WERI-Rb-1 (cell line): ENCODE results near the gene ERG.

Source experiments
- DNase-seq: peaks from one replicate; pipeline ENCODE4 v3.0.0-alpha.2; 2020
- H3K27ac ChIP-seq: fragments of 250-450 bp; sonication (Bioruptor Pico); 2 replicates; pipeline ENCODE4 v1.5.1; 2020; ENCODE audit warnings: mild to moderate bottlenecking, moderate library complexity
- H3K27me3 ChIP-seq: fragments of 250-450 bp; sonication (Bioruptor Pico); 2 replicates; pipeline ENCODE4 v1.5.1; 2021; ENCODE audit warnings: mild to moderate bottlenecking, low read depth, moderate library complexity; ENCODE audit not compliant: insufficient read depth, severe bottlenecking
- H3K36me3 ChIP-seq: fragments of 250-450 bp; sonication (Bioruptor Pico); 2 replicates; pipeline ENCODE4 v1.5.1; 2020; ENCODE audit warnings: mild to moderate bottlenecking, moderate library complexity
- H3K4me3 ChIP-seq: 2 replicates; pipeline ENCODE4 v1.5.1; 2011; ENCODE audit warnings: low read depth, mild to moderate bottlenecking, control low read depth, low read length
- H3K9me3 ChIP-seq: fragments of 250-450 bp; sonication (Bioruptor Pico); 2 replicates; pipeline ENCODE4 v1.5.1; 2021; ENCODE audit warnings: mild to moderate bottlenecking, moderate library complexity; ENCODE audit not compliant: severe bottlenecking
- TF ChIP-seq, protein P1 (sequence below): IDR thresholded peaks from 2 replicates; pipeline ENCODE4 v1.5.1; 2011; ENCODE audit warnings: low read depth, mild to moderate bottlenecking, control low read depth, inconsistent platforms, low read length

ERG gene

DNA sequence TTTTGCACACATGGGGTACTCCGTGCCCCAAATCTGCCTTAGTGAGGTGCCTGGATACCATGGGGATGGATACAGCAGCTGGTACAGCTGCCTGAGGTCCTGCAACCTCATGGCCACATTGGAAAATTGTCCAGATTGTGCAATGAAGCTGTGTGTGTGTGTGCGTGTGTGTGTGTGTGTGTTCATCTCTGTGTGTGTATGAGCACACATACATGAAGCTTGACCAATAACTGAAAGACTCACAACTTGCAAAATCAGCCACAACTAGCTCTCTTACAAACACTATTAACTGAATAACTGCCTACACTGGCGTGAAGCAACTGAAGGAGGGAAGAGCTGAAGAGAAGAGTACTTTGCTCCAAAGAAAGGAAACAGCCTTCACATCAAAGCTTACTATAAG, 78.1 kb downstream of the ERG start:
- no peaks in the 10 kb centered on the region for H3K9me3 ChIP-seq
- H3K36me3 ChIP-seq: no peaks in the 10 kb centered on the region
- TF ChIP-seq, protein P1, sequence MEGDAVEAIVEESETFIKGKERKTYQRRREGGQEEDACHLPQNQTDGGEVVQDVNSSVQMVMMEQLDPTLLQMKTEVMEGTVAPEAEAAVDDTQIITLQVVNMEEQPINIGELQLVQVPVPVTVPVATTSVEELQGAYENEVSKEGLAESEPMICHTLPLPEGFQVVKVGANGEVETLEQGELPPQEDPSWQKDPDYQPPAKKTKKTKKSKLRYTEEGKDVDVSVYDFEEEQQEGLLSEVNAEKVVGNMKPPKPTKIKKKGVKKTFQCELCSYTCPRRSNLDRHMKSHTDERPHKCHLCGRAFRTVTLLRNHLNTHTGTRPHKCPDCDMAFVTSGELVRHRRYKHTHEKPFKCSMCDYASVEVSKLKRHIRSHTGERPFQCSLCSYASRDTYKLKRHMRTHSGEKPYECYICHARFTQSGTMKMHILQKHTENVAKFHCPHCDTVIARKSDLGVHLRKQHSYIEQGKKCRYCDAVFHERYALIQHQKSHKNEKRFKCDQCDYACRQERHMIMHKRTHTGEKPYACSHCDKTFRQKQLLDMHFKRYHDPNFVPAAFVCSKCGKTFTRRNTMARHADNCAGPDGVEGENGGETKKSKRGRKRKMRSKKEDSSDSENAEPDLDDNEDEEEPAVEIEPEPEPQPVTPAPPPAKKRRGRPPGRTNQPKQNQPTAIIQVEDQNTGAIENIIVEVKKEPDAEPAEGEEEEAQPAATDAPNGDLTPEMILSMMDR: no peak
- H3K27ac ChIP-seq: no peak overlapping the region
- no peak for DNase-seq
- H3K4me3 ChIP-seq: no peak overlapping the region
- H3K27me3 ChIP-seq: no peaks in the 10 kb centered on the region

DNA sequence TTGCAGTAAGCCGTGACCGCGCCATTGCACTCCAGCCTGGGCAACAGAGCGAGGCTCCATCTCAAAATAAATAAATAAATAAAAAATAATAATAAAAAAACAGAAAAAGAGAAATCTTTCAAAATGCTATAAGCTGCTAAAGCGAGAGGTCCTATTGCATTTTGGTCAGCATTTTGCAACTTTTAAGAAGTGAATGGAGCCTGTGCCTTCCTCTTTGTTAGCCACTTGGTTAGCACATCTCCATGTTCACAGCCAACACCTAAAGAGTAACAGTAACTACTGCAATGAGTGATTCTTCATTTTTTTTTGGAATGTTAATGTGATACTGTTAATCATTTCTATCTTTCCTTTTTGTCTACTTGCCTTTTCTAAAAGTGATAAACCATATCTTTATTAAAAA, 80.6 kb downstream of the ERG start:
- DNase-seq: no peak
- Histone ChIP-seq H3K4me3 (no peak overlapping the region), H3K9me3 (no peaks in the 10 kb centered on the region), H3K27ac (no peak overlapping the region), H3K27me3 (no peaks in the 10 kb centered on the region), H3K36me3 (no peaks in the 10 kb centered on the region)
- TF ChIP-seq, protein P1: no peak

DNA sequence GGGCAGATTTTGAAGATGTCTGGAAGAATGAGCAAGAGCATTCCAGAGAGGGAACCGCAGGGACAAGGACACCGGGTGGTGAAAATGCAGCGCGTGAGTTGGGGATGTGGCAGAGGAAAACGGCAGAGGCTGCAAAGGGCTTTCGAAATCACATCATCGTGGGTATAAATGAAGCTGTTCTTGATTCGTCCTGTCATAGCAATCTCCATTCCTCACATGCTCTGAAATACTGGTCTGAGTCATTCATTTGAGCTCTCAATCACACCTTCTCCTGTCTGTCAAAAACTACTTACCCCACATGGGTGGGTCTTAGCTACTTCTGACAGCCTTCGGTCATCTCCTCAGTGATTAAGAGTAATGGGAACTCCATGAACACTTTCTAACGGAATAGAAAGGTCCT, 81.5 kb downstream of the ERG start:
- H3K9me3 ChIP-seq: no peaks in the 10 kb centered on the region
- H3K27me3 ChIP-seq: no peaks in the 10 kb centered on the region
- H3K27ac ChIP-seq: no peak overlapping the region
- H3K36me3 ChIP-seq: no peaks in the 10 kb centered on the region
- TF ChIP-seq, protein P1: no peak
- H3K4me3 ChIP-seq: no peak overlapping the region
- no peak for DNase-seq

DNA sequence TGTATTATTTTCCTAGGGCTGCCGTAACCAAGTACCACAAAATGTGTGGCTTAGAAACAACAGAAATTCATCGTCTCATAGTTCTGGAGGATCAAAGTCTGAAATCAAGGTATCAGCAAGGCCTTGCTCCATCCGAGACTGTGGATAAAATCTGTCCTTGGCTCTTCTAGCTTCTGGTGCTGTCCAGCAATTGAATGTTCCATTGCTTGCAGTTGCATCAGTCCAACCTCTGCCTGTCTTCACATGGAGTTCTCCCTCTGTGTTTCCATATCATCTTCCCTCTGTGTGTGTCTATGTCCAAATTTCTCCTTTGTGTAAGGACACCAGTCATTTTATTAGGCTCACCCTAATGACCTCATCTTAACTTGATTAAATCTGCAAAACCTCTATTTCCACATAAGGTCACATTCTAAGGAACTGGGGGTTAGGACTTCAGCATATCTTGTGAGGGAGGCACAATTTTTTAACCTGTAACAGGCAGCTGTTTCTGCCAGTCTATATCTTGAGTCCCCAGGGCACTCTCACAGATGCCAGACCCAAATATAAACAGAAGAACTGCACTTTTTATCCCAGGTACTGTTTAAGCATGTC, 84.2 kb downstream of the ERG start:
- no peak for DNase-seq
- H3K27ac ChIP-seq: no peak overlapping the region
- no peaks in the 10 kb centered on the region for H3K27me3 ChIP-seq
- no peak overlapping the region for H3K4me3 ChIP-seq
- no peaks in the 10 kb centered on the region for H3K9me3 ChIP-seq
- TF ChIP-seq, protein P1: no peak
- no peaks in the 10 kb centered on the region for H3K36me3 ChIP-seq

DNA sequence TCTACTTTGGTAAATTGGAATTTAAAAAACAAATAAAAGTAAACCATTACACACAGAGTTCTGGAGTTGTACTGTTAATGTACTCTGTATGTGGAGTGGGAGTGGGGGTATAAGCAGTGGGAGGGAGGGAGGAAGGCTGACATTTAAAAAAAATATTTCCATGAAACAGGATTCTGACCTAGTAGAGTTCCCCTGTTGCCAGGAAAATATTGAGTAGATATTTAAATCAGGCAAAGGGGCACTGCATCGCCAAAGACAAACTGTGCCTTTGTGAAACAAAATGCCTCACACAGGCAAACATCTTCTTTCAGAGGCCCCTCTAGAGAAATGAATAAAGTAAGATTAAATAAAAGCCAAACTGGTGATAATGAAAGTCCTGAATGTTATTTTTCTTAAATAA, 87.8 kb downstream of the ERG start:
- no peak for DNase-seq
- H3K36me3 ChIP-seq: no peaks in the 10 kb centered on the region
- peaks cover 4% of the 10 kb centered on the region for H3K9me3 ChIP-seq
- no peak overlapping the region for H3K4me3 ChIP-seq
- H3K27ac ChIP-seq: no peak overlapping the region
- no peaks in the 10 kb centered on the region for H3K27me3 ChIP-seq
- TF ChIP-seq, protein P1: no peak

DNA sequence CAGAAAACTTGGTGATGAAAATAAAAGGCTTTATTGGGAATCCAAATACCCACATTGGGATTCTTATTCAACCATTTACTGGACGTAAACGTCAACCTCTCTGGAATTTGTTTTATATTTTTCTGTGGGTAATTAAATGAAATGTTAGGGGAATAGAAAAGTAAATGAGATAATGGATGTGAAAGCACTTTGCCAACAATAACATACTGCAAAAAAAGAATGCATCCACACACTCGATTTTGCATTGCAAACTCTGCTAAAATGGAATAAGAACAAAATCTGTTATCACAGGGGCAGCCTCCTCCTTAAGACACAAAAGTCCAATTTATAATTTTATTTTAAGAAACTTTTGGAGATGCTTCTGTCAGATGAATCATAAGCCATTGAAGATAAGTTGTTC, 88.4 kb downstream of the ERG start:
- peaks cover 4% of the 10 kb centered on the region for H3K9me3 ChIP-seq
- no peaks in the 10 kb centered on the region for H3K36me3 ChIP-seq
- no peaks in the 10 kb centered on the region for H3K27me3 ChIP-seq
- TF ChIP-seq, protein P1: no peak
- no peak overlapping the region for H3K4me3 ChIP-seq
- no peak overlapping the region for H3K27ac ChIP-seq
- DNase-seq: no peak
